Stimulated activated CD8-positive, alpha-beta memory T cell treated with anti-CD3 and anti-CD28 coated beads, Interleukin-2, amount 100 ng/mL, for 1 hour (primary cell): Measurements from ENCODE around the gene RAB1A.

Experiments
- DNase-seq, 2 donors: peaks; one replicate each; pipeline ENCODE4 v3.0.0-alpha.2; 2020; ENCODE audit warnings: low read depth in 2 of 2

The RAB1A gene

GRCh38 chr2:65061146-65061909 lies 68.6 kb downstream of the RAB1A start:
- no peak for DNase-seq

DNA sequence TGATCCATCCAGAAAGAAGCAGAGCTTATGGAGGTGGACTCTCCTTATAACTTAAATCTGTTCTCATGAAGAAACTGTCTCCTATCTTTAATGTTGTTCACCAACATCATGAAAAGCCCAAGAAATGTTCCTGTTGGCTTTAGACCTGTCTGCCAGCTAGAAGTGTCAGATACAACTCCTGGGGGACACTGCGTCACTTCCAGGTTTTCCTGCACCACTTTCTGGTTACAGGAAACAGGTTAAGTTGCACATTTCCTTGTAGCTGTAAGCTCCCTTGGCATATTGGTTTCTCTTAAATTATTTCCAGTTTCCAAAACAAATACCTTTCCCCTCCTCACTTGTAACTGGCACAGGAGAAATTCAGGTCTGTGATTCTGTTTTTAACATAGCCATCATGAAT lies 70.8 kb downstream of the RAB1A start:
- no peak for DNase-seq

GRCh38 chr2:65057391-65058052 lies 72.4 kb downstream of the RAB1A start:
- peak in 1 of 2 donors; percentile 24 for DNase-seq

DNA sequence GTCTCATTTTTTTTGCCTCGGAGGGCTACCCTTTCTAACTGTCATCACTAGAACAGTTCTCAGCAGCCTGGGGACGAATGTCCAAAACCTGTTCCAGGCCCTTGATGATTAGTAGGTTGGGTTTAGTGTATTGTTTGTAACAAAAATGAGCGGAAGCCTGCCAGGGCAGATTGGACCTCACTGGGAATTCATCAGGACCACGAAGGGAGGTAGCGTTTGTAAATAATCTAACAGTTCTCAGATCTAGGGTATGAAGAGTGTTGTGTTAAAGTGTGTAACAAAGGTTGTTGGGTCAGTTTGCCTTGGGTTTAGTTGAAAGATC lies 72.9 kb downstream of the RAB1A start:
- no peak for DNase-seq

DNA sequence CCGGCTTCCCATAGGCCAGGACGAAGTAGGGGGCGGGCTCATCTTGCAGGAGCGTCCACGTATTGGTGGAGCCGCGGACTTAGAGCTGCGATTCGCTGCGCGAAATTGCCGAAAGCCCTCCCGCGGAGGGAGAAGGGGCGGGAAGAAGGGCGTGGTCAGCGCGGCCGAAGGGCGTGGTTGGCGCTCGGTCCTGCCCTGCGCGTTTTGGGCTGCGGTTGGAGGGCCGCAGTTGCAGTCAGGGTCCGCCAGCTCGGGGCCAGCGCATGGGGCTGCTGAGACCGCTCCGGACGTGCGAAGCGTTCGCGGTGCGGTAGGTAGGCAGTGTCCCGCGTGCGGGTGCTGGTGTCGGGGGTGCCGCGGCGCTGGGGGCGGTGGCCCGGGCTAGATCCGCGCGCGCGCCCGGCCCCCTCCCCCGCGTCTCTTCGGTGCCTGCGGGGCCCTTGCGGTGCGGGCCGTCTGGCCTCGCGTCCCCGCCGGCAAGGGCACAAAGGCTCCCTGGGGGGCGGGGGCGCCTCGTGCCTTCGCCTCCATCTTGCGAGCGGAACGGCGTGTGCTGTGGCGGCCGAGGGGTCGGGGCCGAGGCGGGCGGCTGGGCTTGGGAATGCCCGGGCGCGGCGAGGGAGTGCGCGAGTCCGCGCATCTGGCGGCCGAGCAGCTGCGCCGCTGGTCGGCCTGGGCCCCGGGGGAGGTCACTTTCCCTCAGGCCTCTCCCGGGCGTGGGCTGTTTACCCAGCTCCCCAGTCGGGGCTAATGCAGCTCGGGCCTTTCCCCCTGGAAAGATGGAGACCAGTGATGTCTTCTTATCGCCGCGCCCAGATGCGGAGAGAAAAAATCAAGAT lies 73.5 kb downstream of the RAB1A start, which contains the start of gene CEP68:
Gene CEP68 (plus strand): TSS at position 202 of the 839 bp plus-strand sequence. CDS start 13,029 bp downstream, outside the sequence.
- DNase-seq, result peak; percentile 90 to 91

- DNase-seq, result peak in 1 of 2 donors; percentile 26
Measured at GRCh38 chr2:65055422-65056214, 74.3 kb downstream of the RAB1A start.

DNA sequence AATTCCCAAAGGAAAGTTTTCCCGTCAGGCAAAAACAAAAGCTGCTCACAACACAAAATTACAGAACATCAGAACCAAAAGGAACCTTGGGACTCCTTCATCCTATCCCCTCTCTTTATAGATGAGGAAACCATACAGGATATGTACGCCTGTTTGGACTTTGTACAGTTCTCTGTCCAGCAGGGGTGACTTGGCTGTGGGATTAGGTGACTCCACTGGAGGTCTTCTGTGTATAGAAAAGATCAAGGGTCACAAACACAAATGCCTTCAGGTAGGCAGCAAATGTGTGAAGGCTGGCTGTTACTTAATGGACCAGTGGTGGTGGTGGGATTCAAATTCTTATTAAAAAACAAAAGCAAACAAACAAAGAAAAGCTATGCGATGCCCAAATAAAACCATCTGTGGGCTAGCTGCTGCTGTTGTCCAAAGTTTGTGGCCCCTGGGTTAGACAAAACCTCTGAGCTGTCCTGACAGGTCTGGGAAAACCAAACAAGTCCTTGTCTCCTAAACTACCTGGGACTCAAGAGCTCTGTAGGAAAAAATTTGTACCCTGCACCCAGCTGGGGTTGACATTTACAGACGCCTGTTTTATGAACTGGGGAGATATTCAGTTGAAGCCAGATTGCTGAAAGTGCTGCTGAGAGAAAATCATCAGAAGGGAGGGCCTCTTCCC lies 75.0 kb downstream of the RAB1A start:
- no peak for DNase-seq

DNA sequence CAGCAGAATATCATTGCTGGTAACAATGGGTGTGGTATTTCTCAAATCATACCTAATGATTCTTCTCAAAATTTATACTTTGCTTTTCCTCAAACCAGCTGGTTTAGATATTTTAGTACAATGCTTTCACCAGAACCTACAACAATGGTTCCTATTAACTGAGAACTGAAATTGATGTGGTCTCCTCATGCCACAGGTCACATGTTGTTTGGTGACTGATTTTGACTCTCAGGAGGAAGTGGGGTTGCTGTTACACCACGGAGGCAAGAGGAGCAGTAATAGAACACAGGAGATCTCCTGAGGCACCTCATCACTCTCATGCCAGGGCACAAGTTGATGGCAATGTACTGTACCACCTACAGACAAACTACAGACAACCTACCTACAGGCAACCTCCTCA lies 76.7 kb downstream of the RAB1A start:
- no peak for DNase-seq

GRCh38 chr2:65050931-65051330 lies 79.0 kb downstream of the RAB1A start:
- no peak for DNase-seq

DNA sequence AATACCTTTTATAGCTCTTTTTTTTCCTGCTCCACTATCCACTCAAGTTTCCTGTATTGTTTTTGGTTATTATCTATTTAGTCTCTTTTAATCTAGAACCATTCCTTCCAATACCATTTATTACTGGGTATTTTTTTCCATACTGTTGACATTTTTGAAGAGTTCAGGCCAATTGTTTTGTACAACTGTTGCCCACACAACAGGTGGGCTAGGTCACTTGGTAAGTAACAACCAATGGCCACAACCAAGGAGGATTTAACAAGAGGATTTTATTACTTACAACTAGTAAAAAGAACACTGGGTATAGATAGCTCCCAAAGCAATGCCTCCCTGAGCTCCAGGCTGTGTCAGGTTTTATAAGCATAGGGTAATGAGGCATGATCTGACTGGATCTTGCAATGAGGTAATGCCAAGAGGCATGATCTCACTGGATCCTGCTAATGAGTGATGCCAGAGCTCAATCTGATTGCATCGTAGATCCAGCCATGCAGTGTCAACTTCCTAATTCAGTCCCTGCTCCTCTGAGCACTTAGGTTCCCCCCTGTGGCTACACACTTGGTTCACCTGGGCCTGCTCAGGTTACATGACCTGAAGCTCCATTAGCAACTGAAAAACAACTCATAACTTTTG lies 80.8 kb downstream of the RAB1A start:
- no peak for DNase-seq

- DNase-seq, result no peak
Measured at GRCh38 chr2:65046633-65047407, 83.1 kb downstream of the RAB1A start.

DNA sequence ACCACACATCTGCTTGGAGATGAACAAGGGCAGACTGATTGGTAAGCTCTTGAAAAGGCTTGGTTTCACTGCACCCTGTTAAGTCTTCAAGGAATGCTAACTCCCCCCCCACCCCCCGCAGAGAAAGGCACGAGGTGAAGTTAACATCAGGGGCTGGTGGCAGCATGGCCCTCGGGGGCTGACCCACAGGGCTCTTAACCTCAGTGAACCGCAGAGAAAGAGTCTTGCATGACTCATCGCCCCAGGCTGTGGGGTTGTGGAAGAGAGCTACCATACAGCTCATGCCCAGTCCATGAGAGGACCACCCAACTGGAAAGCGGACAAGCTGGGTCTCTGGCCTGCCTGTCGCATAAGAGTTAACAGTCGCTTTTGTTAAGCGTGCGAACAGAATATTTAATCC lies 84.3 kb downstream of the RAB1A start:
- no peak for DNase-seq

- no peak for DNase-seq
Measured at GRCh38 chr2:65044097-65044735, 85.7 kb downstream of the RAB1A start.

DNA sequence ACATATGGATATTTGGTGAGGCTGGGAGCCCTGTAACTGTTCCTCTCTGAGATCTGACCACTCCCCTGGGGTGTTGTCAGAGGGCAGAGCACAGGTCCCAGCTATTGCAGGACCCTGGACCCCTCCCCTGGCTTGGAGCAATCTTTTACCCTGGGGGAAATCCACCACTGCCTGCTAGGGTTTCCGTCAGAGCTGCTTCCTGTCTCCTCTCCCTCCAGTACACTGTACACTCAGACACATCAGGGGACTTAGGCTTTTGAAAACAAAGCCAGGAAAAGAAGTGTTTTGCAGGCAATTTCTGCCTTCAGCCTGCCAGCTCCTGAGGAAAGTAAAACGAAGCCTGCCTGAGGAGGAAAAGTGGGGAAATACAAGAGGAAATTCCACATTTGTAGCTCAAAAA lies 86.9 kb downstream of the RAB1A start:
- no peak for DNase-seq

DNA sequence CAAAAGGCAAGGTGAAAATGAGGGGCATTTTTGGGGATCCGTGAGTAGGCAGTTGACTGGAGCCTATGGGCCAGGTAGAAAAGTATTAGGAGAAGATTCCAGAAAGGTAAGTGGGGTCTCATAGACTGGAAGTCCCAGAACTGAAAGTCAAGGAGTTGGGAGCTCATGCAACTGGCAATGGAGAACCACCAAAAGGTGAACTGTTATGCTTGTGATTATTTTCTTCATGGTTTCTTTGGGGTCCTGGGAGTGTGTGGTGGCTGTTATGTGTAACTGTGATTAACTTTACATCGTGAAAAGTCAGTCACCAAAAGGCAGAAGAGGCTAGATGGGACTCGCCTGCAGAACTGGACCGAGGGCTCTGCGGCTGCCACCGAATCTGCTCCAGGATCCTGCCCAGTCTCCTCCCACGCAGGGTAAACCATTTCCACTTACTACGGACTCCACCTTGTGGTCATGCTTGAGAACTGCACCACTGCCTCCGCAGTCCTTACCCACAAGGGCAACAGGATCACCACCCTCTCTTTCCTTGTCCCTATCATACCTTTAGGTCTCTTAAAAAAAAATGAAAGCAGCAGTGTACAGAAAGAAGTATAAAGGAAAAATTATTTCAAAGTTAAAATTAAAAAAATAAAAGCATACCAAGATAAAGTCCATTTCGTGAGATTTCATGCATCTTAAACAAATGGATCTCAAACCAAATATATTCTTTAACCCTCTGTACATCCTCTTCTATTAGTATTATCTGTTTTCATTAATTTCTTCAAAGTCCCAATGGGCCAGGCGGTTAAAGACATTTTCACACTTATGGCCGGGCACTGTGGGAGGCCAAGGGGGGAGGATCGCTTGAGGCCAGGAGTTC lies 89.3 kb downstream of the RAB1A start:
- DNase-seq, result peak; percentile 58

DNA sequence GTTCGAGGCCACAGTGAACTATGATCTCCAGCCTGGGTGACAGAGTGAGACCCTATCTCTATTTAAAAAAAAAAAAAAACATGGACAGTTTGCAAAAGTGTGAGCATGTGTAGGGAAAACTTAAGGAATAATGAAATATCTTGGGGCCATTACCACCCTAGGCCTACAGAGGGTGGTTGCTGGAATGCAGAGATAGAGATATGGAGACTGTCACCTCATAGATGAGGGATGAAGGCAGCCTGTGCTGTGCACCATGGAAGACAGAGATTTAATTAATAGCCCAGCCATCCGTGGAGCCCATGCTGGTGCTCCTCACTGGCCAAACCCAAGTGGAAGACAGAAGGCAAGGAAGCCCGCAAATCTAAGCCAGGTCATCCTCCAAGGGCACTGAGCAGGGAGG lies 90.3 kb downstream of the RAB1A start:
- no peak for DNase-seq

DNA sequence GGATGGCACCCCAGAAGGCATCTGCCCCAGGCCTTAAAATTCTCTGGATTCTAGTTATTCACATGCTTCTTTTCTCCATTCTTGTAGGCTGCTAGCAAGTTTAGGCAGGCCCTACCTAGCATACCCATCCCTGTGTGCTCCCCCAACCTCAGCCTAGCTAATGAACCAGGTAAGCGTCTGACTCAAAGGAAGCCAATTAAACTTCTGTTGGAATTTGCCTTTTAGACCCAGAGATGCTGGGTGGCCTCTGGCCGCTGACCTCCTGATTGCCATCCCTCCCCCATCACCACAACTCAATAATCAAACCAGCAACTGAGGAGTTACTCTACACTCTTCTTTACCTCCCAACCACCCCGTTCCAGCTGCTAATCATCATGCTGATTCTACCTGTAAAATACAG lies 92.7 kb downstream of the RAB1A start:
- DNase-seq, result no peak
